WTC11 (cell line): ENCODE data around the gene GAS1.

Experiments used
- CREB1 ChIP-seq: sonication (generic); formaldehyde crosslinking; IDR thresholded peaks from 2 replicates; pipeline ENCODE4 v1.8.0; 2023; ENCODE audit warnings: mild to moderate bottlenecking, missing genetic modification reagents
- ESRRA ChIP-seq: sonication (generic); formaldehyde crosslinking; IDR thresholded peaks from 2 replicates; pipeline ENCODE4 v1.8.1; 2022; ENCODE audit warnings: mild to moderate bottlenecking, missing genetic modification reagents, borderline replicate concordance
- JUN ChIP-seq: sonication (generic); formaldehyde crosslinking; IDR thresholded peaks from 2 replicates; pipeline ENCODE4 v1.8.0; 2023; ENCODE audit warnings: mild to moderate bottlenecking, missing genetic modification reagents
- PRRX2 ChIP-seq: fragments of 250-450 bp; sonication (Bioruptor Pico); IDR thresholded peaks from 2 replicates; pipeline ENCODE4 v1.8.0; 2021; ENCODE audit warnings: mild to moderate bottlenecking
- SP1 ChIP-seq: sonication (generic); formaldehyde crosslinking; conservative IDR thresholded peaks from 2 replicates; pipeline ENCODE4 v1.8.1; 2022; ENCODE audit warnings: missing genetic modification reagents
- ZNF232 ChIP-seq: sonication (generic); formaldehyde crosslinking; IDR thresholded peaks from 2 replicates; pipeline ENCODE4 v1.8.0; 2022; ENCODE audit warnings: mild to moderate bottlenecking, missing genetic modification reagents
- TF ChIP-seq, protein P1 (sequence below): sonication (generic); formaldehyde crosslinking; IDR thresholded peaks from 2 replicates; pipeline ENCODE4 v1.8.1; 2023; ENCODE audit warnings: mild to moderate bottlenecking, missing genetic modification reagents
- TF ChIP-seq, protein P2 (sequence below): fragments of 200-600 bp; IDR thresholded peaks from 2 replicates; pipeline ENCODE4 v1.8.0; 2022; ENCODE audit warnings: antibody characterized with exemption
- TF ChIP-seq, protein P3 (sequence below): sonication (generic); formaldehyde crosslinking; IDR thresholded peaks from 2 replicates; pipeline ENCODE4 v1.8.1; 2023; ENCODE audit warnings: mild to moderate bottlenecking, missing genetic modification reagents, moderate library complexity
- TF ChIP-seq, protein P4 (sequence below): sonication (generic); formaldehyde crosslinking; IDR thresholded peaks from 2 replicates; pipeline ENCODE4 v1.8.0; 2022; ENCODE audit warnings: mild to moderate bottlenecking, missing genetic modification reagents
- TF ChIP-seq, protein P5 (sequence below): sonication (generic); formaldehyde crosslinking; IDR thresholded peaks from 2 replicates; pipeline ENCODE4 v1.8.0; 2022; ENCODE audit warnings: mild to moderate bottlenecking, missing genetic modification reagents
- TF ChIP-seq, protein P6 (sequence below): sonication (generic); formaldehyde crosslinking; IDR thresholded peaks from 2 replicates; pipeline ENCODE4 v1.8.1; 2022; ENCODE audit warnings: low read depth, missing genetic modification reagents, borderline replicate concordance

DNA sequence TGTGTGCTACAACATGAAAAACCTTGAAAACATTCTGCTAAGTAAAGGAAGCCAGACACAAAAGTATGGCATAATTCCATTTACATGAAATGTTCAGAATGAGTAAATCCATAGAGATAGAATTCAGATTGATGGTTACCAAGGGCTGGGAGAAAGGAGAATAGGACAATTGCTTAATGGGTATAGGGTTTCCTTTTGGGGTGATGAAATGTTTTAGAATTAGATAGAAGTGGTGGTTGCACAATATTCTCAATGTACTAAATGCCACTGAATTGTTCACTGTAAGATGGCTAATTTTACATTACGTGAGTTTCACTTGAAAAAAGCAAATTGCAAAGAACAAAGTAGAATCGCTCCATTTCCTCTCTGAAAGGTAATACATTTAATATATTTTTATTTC lies 43.0 kb upstream of the GAS1 start:
- TF ChIP-seq, protein P1, sequence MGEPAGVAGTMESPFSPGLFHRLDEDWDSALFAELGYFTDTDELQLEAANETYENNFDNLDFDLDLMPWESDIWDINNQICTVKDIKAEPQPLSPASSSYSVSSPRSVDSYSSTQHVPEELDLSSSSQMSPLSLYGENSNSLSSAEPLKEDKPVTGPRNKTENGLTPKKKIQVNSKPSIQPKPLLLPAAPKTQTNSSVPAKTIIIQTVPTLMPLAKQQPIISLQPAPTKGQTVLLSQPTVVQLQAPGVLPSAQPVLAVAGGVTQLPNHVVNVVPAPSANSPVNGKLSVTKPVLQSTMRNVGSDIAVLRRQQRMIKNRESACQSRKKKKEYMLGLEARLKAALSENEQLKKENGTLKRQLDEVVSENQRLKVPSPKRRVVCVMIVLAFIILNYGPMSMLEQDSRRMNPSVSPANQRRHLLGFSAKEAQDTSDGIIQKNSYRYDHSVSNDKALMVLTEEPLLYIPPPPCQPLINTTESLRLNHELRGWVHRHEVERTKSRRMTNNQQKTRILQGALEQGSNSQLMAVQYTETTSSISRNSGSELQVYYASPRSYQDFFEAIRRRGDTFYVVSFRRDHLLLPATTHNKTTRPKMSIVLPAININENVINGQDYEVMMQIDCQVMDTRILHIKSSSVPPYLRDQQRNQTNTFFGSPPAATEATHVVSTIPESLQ (CRISPR knock-in tag): no peak
- TF ChIP-seq CREB1 (CRISPR knock-in tag) (no peak), SP1 (CRISPR knock-in tag) (no peak), ESRRA (CRISPR knock-in tag) (no peak), PRRX2 (CRISPR knock-in tag) (no peak), JUN (CRISPR knock-in tag) (no peak), ZNF232 (CRISPR knock-in tag) (no peak)
- TF ChIP-seq, protein P2, sequence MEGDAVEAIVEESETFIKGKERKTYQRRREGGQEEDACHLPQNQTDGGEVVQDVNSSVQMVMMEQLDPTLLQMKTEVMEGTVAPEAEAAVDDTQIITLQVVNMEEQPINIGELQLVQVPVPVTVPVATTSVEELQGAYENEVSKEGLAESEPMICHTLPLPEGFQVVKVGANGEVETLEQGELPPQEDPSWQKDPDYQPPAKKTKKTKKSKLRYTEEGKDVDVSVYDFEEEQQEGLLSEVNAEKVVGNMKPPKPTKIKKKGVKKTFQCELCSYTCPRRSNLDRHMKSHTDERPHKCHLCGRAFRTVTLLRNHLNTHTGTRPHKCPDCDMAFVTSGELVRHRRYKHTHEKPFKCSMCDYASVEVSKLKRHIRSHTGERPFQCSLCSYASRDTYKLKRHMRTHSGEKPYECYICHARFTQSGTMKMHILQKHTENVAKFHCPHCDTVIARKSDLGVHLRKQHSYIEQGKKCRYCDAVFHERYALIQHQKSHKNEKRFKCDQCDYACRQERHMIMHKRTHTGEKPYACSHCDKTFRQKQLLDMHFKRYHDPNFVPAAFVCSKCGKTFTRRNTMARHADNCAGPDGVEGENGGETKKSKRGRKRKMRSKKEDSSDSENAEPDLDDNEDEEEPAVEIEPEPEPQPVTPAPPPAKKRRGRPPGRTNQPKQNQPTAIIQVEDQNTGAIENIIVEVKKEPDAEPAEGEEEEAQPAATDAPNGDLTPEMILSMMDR: no peak
- TF ChIP-seq, protein P3, sequence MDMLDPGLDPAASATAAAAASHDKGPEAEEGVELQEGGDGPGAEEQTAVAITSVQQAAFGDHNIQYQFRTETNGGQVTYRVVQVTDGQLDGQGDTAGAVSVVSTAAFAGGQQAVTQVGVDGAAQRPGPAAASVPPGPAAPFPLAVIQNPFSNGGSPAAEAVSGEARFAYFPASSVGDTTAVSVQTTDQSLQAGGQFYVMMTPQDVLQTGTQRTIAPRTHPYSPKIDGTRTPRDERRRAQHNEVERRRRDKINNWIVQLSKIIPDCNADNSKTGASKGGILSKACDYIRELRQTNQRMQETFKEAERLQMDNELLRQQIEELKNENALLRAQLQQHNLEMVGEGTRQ (CRISPR knock-in tag): no peak
- TF ChIP-seq, protein P4, sequence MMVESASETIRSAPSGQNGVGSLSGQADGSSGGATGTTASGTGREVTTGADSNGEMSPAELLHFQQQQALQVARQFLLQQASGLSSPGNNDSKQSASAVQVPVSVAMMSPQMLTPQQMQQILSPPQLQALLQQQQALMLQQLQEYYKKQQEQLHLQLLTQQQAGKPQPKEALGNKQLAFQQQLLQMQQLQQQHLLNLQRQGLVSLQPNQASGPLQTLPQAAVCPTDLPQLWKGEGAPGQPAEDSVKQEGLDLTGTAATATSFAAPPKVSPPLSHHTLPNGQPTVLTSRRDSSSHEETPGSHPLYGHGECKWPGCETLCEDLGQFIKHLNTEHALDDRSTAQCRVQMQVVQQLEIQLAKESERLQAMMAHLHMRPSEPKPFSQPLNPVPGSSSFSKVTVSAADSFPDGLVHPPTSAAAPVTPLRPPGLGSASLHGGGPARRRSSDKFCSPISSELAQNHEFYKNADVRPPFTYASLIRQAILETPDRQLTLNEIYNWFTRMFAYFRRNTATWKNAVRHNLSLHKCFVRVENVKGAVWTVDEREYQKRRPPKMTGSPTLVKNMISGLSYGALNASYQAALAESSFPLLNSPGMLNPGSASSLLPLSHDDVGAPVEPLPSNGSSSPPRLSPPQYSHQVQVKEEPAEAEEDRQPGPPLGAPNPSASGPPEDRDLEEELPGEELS (CRISPR knock-in tag): no peak
- TF ChIP-seq, protein P5, sequence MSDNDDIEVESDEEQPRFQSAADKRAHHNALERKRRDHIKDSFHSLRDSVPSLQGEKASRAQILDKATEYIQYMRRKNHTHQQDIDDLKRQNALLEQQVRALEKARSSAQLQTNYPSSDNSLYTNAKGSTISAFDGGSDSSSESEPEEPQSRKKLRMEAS (CRISPR knock-in tag): no peak
- TF ChIP-seq, protein P6, sequence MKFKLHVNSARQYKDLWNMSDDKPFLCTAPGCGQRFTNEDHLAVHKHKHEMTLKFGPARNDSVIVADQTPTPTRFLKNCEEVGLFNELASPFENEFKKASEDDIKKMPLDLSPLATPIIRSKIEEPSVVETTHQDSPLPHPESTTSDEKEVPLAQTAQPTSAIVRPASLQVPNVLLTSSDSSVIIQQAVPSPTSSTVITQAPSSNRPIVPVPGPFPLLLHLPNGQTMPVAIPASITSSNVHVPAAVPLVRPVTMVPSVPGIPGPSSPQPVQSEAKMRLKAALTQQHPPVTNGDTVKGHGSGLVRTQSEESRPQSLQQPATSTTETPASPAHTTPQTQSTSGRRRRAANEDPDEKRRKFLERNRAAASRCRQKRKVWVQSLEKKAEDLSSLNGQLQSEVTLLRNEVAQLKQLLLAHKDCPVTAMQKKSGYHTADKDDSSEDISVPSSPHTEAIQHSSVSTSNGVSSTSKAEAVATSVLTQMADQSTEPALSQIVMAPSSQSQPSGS (CRISPR knock-in tag): no peak
